Right renal cortex interstitium (tissue), 3 donors: ENCODE measurements around the gene GRIN2D. TPM values are rescaled to one million over a fixed set of nuclear protein-coding genes. Genes with fewer than 3 reads are reported as not detected.

ENCODE experiments used
- DNase-seq, 3 donors: peaks; one replicate each; pipeline ENCODE4 v3.0.0-alpha.2; 2013; ENCODE audit warnings: low read depth in 3 of 3, low spot score in 2 of 3
- polyA plus RNA-seq, 3 donors: library from polyadenylated mRNA; unstranded; fragments of 120-200 nt; gene quantifications; one replicate each; pipeline ENCODE4 v1.2.1, GENCODE V29; 2013; ENCODE audit not compliant: insufficient read length in 3 of 3

The GRIN2D gene
- polyA plus RNA-seq, 3 donors: 0.35 to 0.46 (median 0.38) TPM

GRCh38 chr19:48396824-48397176 lies 3.3 kb downstream of the GRIN2D start:
- DNase-seq: no peak

GRCh38 chr19:48397263-48398101 lies 4.0 kb downstream of the GRIN2D start:
- no peak for DNase-seq

- no peak for DNase-seq
Measured at GRCh38 chr19:48398102-48398374, 4.6 kb downstream of the GRIN2D start.

GRCh38 chr19:48398375-48399235 lies 5.1 kb downstream of the GRIN2D start:
- DNase-seq: no peak

- DNase-seq: no peak
Measured at GRCh38 chr19:48400018-48400742, 6.7 kb downstream of the GRIN2D start.

GRCh38 chr19:48401287-48401686 lies 7.8 kb downstream of the GRIN2D start:
- no peak for DNase-seq

- no peak for DNase-seq
Measured at GRCh38 chr19:48403606-48404005, 10.1 kb downstream of the GRIN2D start.

- DNase-seq: no peak
Measured at GRCh38 chr19:48405010-48405659, 11.7 kb downstream of the GRIN2D start.

GRCh38 chr19:48405850-48406249 lies 12.4 kb downstream of the GRIN2D start:
- no peak for DNase-seq

- no peak for DNase-seq
Measured at GRCh38 chr19:48413879-48414587, 20.6 kb downstream of the GRIN2D start.

GRCh38 chr19:48415395-48415794 lies 21.9 kb downstream of the GRIN2D start:
- DNase-seq: no peak

GRCh38 chr19:48415806-48416221 lies 22.3 kb downstream of the GRIN2D start:
- no peak for DNase-seq

GRCh38 chr19:48417421-48417820 lies 24.0 kb downstream of the GRIN2D start:
- no peak for DNase-seq

- DNase-seq: no peak
Measured at GRCh38 chr19:48418317-48419064, 25.0 kb downstream of the GRIN2D start.

- DNase-seq: no peak
Measured at GRCh38 chr19:48419158-48419920, 25.9 kb downstream of the GRIN2D start.

GRCh38 chr19:48421548-48421947 lies 28.1 kb downstream of the GRIN2D start:
- no peak for DNase-seq

- no peak for DNase-seq
Measured at GRCh38 chr19:48424694-48425219, 31.3 kb downstream of the GRIN2D start.

- DNase-seq: no peak
Measured at GRCh38 chr19:48428670-48429069, 35.2 kb downstream of the GRIN2D start.

- DNase-seq: no peak
Measured at GRCh38 chr19:48433337-48433736, 39.9 kb downstream of the GRIN2D start.
